ENCODE results near the gene LRRC23. TPM values are rescaled to one million over a fixed set of nuclear protein-coding genes. Genes with fewer than 3 reads are reported as not detected.

Gene LRRC23
- total and polyA plus RNA-seq, 4 donors = 29.6 to 61.0 (median 42.1) TPM

- Histone ChIP-seq H3K4me3 (no peak overlapping the region), H3K9ac (ENCODE audit: insufficient read depth in 1 of 2, low read length in 2 of 2) (peak overlapping the region; percentile 0 to 46), H3K27ac (ENCODE audit: low read depth in 1 of 2, low read length in 1 of 2) (peak overlapping the region; percentile 24 to 83), H3K36me3 (ENCODE audit: control insufficient read depth in 4 of 4, insufficient read depth in 4 of 4, low read length in 4 of 4) (peaks cover 0 to 48% (median 39%) of the 10 kb centered on the region in 4 donors), H3K4me1 (ENCODE audit: control insufficient read depth in 5 of 5, insufficient read depth in 5 of 5, low read length in 5 of 5) (peaks cover 5 to 31% (median 11%) of the 10 kb centered on the region in 5 donors), H3K9me3 (ENCODE audit: control insufficient read depth in 4 of 4, insufficient read depth in 3 of 4, low read length in 3 of 4) (no peaks in the 10 kb centered on the region), H3K27me3 (ENCODE audit: control insufficient read depth in 3 of 3, insufficient read depth in 3 of 3, low read length in 2 of 3) (no peaks in the 10 kb centered on the region)
- WGBS, 2 donors = 83 to 87% methylated on average over 32 of the region's 32 CpGs
- TF ChIP-seq CTCF (IDR thresholded peaks at IDR 0.05; ENCODE audit: control extremely low read depth, extremely low read depth) = no peak
- DNase-seq = no peak
- ATAC-seq (ENCODE audit: insufficient read depth, low FRiP score) = no peak
These were observed 34.0 kb downstream of the LRRC23 start for GRCh38 chr12:6938353-6939190.

- no peak for TF ChIP-seq CTCF (IDR thresholded peaks at IDR 0.05; ENCODE audit: control extremely low read depth, extremely low read depth)
- no peaks in the 10 kb centered on the region for H3K9me3 ChIP-seq (ENCODE audit: control insufficient read depth in 4 of 4, insufficient read depth in 3 of 4, low read length in 3 of 4)
- peaks cover 4 to 25% (median 6%) of the 10 kb centered on the region in 5 donors for H3K4me1 ChIP-seq (ENCODE audit: control insufficient read depth in 5 of 5, insufficient read depth in 5 of 5, low read length in 5 of 5)
- H3K27ac ChIP-seq (ENCODE audit: low read depth in 1 of 2, low read length in 1 of 2) = peak overlapping the region in 1 of 2 donors; percentile 15
- ATAC-seq (ENCODE audit: insufficient read depth, low FRiP score) (no peak), DNase-seq (no peak)
- no peak overlapping the region for H3K9ac ChIP-seq (ENCODE audit: insufficient read depth in 1 of 2, low read length in 2 of 2)
- no peaks in the 10 kb centered on the region for H3K27me3 ChIP-seq (ENCODE audit: control insufficient read depth in 3 of 3, insufficient read depth in 3 of 3, low read length in 2 of 3)
- H3K36me3 ChIP-seq (ENCODE audit: control insufficient read depth in 4 of 4, insufficient read depth in 4 of 4, low read length in 4 of 4) = peaks cover 0 to 43% (median 34%) of the 10 kb centered on the region in 4 donors
- 64 to 83% methylated on average over 2 of the region's 2 CpGs for whole genome bisulfite sequencing, 2 donors
- no peak overlapping the region for H3K4me3 ChIP-seq
These were observed 34.5 kb downstream of the LRRC23 start for GRCh38 chr12:6939191-6939540.

- TF ChIP-seq CTCF (IDR thresholded peaks at IDR 0.05; ENCODE audit: control extremely low read depth, extremely low read depth) = no peak
- WGBS, 2 donors = 89 to 91% methylated on average over 12 of the region's 12 CpGs
- Histone ChIP-seq H3K4me3 (no peak overlapping the region), H3K4me1 (ENCODE audit: control insufficient read depth in 5 of 5, insufficient read depth in 5 of 5, low read length in 5 of 5) (peaks cover 4 to 35% (median 14%) of the 10 kb centered on the region in 5 donors), H3K9me3 (ENCODE audit: control insufficient read depth in 4 of 4, insufficient read depth in 3 of 4, low read length in 3 of 4) (no peaks in the 10 kb centered on the region), H3K27me3 (ENCODE audit: control insufficient read depth in 3 of 3, insufficient read depth in 3 of 3, low read length in 2 of 3) (no peaks in the 10 kb centered on the region), H3K9ac (ENCODE audit: insufficient read depth in 1 of 2, low read length in 2 of 2) (no peak overlapping the region), H3K27ac (ENCODE audit: low read depth in 1 of 2, low read length in 1 of 2) (no peak overlapping the region), H3K36me3 (ENCODE audit: control insufficient read depth in 4 of 4, insufficient read depth in 4 of 4, low read length in 4 of 4) (peaks cover 0 to 39% (median 26%) of the 10 kb centered on the region in 4 donors)
- ATAC-seq (ENCODE audit: insufficient read depth, low FRiP score) = no peak
- no peak for DNase-seq
These were observed 36.6 kb downstream of the LRRC23 start for GRCh38 chr12:6941267-6941666.

Measured in lung (tissue), 12 donors.